ENCODE measurements around the gene CFAP77.

Gene CFAP77

DNA sequence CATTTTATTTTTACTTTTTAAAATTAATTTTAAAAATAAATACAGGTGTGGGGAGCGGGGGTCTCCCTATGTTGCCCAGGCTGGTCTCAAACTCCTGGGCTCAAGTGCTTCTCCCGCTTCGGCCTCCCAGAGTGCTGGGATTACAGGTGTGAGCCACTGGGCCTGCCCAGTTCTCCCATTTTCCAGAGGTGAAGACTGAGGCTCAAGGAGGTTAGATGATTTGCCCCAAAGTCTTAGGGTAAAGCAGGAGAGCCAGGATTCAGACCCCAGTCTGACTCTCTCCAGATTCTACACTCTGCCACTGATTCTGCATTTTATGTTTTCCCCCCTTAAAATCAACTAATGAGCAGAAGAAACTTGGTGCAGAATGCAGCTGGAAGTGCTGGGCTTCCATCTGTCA lies 36.9 kb downstream of the CFAP77 start:
- peaks cover 49% of the 10 kb centered on the region for H3K27me3 Mint-ChIP-seq (ENCODE audit: low read depth)
- H3K9me3 Mint-ChIP-seq = no peaks in the 10 kb centered on the region
- no peaks in the 10 kb centered on the region for H3K36me3 Mint-ChIP-seq (ENCODE audit: low read depth)

DNA sequence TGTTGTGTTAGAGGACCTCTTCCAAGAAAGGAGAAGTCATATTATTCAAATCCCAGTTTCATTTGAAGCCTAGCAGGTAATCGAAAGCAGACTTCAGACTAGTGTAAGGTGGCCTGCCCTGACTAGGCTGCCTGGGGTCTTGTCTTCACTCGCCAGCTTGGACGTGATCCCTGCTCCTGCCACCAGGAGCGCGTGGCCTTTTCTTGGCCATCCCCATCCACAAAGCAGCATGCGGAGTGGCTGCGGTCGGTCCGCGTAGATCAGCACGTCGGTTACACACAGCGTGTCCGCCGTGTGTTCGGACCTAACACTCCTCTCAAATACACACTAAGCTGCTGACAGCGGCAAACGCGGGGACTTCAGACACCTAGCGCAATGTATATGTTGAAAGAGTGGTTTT lies 37.3 kb downstream of the CFAP77 start:
- peaks cover 54% of the 10 kb centered on the region for H3K27me3 Mint-ChIP-seq (ENCODE audit: low read depth)
- no peaks in the 10 kb centered on the region for H3K4me1 Mint-ChIP-seq
- H3K9me3 Mint-ChIP-seq = no peaks in the 10 kb centered on the region
- H3K27ac Mint-ChIP-seq = no peak overlapping the region
- TF ChIP-seq, protein P1, sequence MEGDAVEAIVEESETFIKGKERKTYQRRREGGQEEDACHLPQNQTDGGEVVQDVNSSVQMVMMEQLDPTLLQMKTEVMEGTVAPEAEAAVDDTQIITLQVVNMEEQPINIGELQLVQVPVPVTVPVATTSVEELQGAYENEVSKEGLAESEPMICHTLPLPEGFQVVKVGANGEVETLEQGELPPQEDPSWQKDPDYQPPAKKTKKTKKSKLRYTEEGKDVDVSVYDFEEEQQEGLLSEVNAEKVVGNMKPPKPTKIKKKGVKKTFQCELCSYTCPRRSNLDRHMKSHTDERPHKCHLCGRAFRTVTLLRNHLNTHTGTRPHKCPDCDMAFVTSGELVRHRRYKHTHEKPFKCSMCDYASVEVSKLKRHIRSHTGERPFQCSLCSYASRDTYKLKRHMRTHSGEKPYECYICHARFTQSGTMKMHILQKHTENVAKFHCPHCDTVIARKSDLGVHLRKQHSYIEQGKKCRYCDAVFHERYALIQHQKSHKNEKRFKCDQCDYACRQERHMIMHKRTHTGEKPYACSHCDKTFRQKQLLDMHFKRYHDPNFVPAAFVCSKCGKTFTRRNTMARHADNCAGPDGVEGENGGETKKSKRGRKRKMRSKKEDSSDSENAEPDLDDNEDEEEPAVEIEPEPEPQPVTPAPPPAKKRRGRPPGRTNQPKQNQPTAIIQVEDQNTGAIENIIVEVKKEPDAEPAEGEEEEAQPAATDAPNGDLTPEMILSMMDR (IDR thresholded peaks at IDR 0.05; ENCODE audit: unreplicated experiment in 3 of 3) = peak; percentile 31 to 40 (median 31)
- no peaks in the 10 kb centered on the region for H3K36me3 Mint-ChIP-seq (ENCODE audit: low read depth)
- no peak overlapping the region for H3K4me3 Mint-ChIP-seq

More for the DNA sequence above, 36.9 kb downstream of the CFAP77 start:
- Mint-ChIP-seq H3K4me3 (no peak overlapping the region), H3K4me1 (no peaks in the 10 kb centered on the region), H3K27ac (no peak overlapping the region)
- TF ChIP-seq, protein P1 (IDR thresholded peaks at IDR 0.05; ENCODE audit: unreplicated experiment in 3 of 3) = no peak

DNA sequence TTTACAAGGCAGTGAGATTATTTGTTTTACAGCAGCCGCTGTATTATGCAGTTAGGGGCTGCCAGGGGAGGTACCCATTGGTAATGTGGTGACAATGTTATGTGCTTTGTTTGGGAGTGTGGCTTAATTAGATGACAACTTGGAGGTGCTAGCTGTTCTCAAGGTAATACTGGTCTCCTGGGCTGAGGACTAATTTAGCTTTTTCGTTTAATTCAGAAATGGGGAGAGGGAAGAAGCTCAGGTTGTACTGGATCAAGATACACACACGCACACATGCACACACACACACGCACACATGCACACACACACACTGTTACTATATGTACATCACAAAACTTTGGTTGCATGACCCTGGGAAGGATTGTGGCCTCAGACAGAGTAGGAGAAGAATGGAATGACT lies 37.9 kb downstream of the CFAP77 start:
- Mint-ChIP-seq H3K27ac (no peak overlapping the region), H3K4me3 (no peak overlapping the region), H3K4me1 (no peaks in the 10 kb centered on the region), H3K36me3 (ENCODE audit: low read depth) (no peaks in the 10 kb centered on the region), H3K27me3 (ENCODE audit: low read depth) (peaks cover 59% of the 10 kb centered on the region), H3K9me3 (no peaks in the 10 kb centered on the region)
- TF ChIP-seq, protein P1 (IDR thresholded peaks at IDR 0.05; ENCODE audit: unreplicated experiment in 3 of 3) = no peak

DNA sequence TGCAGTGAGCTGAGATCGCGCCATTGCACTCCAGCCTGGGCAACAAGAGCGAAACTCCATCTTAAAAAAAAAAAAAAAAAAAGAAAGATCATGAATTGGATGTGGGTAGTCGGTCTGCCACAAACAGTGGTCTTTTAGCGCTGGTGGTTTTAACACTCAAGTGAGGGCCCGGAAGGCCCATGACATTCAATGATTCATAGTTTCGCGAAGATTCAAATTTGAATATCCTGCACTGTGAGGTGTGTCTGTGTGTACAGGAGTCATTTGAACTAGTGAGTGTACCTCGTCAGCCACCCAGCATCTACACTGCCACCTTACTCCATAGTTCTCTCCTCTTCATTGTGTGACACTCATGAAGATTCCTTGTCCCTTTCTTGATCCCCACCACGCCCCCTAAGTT lies 41.3 kb downstream of the CFAP77 start:
- TF ChIP-seq, protein P1 (IDR thresholded peaks at IDR 0.05; ENCODE audit: unreplicated experiment in 3 of 3) = no peak
- no peak overlapping the region for H3K27ac Mint-ChIP-seq
- no peaks in the 10 kb centered on the region for H3K4me1 Mint-ChIP-seq

DNA sequence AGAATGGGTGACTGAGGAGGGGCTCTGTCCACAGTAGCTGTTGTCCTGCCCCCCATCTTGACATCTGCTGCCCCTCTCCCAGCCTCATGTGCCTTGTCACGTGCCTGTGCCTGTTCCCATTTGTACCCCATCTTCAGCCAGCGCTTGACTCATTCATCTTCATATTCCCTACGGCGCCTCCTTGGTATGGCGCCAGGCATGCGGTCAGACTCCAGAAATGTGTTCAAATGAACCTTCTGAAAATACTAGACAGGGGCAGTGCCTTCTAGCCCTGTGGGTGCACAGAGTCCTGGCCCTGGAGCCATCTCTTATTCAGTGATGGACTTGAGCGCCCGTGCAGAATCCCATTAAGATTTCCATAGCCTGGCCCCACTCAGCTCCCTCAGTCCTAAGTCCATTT lies 46.2 kb downstream of the CFAP77 start:
- no peaks in the 10 kb centered on the region for H3K9me3 Mint-ChIP-seq
- H3K27me3 Mint-ChIP-seq (ENCODE audit: low read depth) = peaks cover 57% of the 10 kb centered on the region
- peaks cover 11% of the 10 kb centered on the region for H3K4me1 Mint-ChIP-seq
- TF ChIP-seq, protein P1 (IDR thresholded peaks at IDR 0.05; ENCODE audit: unreplicated experiment in 3 of 3) = no peak
- H3K36me3 Mint-ChIP-seq (ENCODE audit: low read depth) = no peaks in the 10 kb centered on the region
- H3K27ac Mint-ChIP-seq = no peak overlapping the region
- H3K4me3 Mint-ChIP-seq = no peak overlapping the region

More for the DNA sequence above, 41.3 kb downstream of the CFAP77 start:
- Mint-ChIP-seq H3K4me3 (no peak overlapping the region), H3K9me3 (no peaks in the 10 kb centered on the region), H3K27me3 (ENCODE audit: low read depth) (peaks cover 65% of the 10 kb centered on the region), H3K36me3 (ENCODE audit: low read depth) (no peaks in the 10 kb centered on the region)

DNA sequence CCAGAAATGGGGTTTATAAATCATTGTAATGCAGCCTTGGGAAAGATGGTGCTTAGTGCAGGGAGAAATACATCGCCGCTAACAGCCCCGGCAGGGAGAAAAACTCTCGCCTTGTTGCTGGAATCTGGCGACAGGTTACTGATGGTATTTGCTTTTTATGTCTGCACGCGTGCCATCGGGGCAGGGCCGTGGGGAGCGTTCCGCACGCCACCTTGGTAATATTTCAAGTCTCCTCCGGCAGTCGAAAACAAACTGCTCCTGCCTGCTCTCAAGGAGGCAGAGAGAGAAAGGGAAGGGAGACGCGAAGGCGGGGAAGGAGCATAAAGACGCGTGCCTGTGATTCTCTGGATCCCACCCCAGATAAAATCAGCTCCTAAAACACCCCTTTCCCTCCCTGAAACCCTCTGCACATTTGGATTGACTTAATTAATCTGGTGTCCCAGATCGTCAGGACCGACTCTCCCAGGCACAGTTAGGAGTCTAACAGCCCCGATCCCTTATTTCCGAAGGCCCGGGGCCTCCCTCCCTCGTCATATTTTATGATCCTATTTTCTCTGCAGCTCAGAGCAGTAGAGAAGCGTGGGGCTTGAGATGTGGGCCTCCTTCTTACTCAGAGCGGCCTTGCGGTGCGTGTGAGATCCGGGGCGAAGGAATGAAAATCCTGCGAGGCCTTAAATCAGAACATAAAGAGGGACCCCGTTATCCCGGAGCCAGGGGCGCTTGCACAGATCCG lies 47.7 kb downstream of the CFAP77 start:
- TF ChIP-seq, protein P1 (IDR thresholded peaks at IDR 0.05; ENCODE audit: unreplicated experiment in 3 of 3) = no peak
- Mint-ChIP-seq H3K36me3 (ENCODE audit: low read depth) (no peaks in the 10 kb centered on the region), H3K9me3 (no peaks in the 10 kb centered on the region), H3K4me3 (peak overlapping the region; percentile 65 to 68 (median 67)), H3K4me1 (peaks cover 11% of the 10 kb centered on the region), H3K27me3 (ENCODE audit: low read depth) (peaks cover 52% of the 10 kb centered on the region), H3K27ac (peak overlapping the region; percentile 9 to 87 (median 10))
